ENCODE data around the gene ICAM2.

The ICAM2 gene

DNA sequence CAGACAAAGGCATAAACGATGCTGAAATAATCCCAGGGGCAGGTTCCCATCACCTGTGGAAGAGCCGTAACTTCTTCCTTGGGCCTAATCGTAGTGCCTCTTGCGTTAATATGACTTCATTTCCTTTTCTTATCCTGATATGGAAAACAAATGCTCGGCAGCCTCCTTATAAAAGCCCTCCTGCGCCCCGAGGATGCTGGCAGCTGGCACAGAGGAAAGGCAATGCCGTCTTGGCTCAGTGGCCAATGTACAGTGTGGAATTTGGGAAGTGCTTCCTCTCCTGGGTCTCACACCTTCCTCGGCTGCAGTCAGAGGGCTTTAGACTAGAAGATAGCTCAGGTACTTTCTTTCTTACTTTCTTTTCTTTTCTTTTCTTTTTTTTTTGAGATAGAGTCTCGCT is 51.2 kb downstream of the ICAM2 start:
- no peak for TF ChIP-seq EZH2phosphoT487 (IDR thresholded peaks at IDR 0.05; ENCODE audit: low read length)
- TF ChIP-seq, protein P1, sequence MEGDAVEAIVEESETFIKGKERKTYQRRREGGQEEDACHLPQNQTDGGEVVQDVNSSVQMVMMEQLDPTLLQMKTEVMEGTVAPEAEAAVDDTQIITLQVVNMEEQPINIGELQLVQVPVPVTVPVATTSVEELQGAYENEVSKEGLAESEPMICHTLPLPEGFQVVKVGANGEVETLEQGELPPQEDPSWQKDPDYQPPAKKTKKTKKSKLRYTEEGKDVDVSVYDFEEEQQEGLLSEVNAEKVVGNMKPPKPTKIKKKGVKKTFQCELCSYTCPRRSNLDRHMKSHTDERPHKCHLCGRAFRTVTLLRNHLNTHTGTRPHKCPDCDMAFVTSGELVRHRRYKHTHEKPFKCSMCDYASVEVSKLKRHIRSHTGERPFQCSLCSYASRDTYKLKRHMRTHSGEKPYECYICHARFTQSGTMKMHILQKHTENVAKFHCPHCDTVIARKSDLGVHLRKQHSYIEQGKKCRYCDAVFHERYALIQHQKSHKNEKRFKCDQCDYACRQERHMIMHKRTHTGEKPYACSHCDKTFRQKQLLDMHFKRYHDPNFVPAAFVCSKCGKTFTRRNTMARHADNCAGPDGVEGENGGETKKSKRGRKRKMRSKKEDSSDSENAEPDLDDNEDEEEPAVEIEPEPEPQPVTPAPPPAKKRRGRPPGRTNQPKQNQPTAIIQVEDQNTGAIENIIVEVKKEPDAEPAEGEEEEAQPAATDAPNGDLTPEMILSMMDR (IDR thresholded peaks at IDR 0.05; ENCODE audit: low read length), result no peak
- no peak for TF ChIP-seq EZH2 (optimal IDR thresholded peaks at IDR 0.05; ENCODE audit: low read depth, low read length)
- no peak for DNase-seq
- no peaks in the 10 kb centered on the region for H3K9me2 ChIP-seq (replicated peaks; ENCODE audit: insufficient read depth, low read length)
- H3K4me3 ChIP-seq (ENCODE audit: low read length), result no peak overlapping the region
- no peak overlapping the region for H3K27ac ChIP-seq (ENCODE audit: low read length)
- no peaks in the 10 kb centered on the region for H4K20me1 ChIP-seq (ENCODE audit: insufficient read depth, low read length)
- H3K27me3 ChIP-seq (replicated peaks; ENCODE audit: insufficient read depth, low read length), result no peaks in the 10 kb centered on the region; the same call in 1 of the 2 replicates
- H3K36me3 ChIP-seq (replicated peaks; ENCODE audit: insufficient read depth, low read length), result no peaks in the 10 kb centered on the region
- no peaks in the 10 kb centered on the region for H3K9me3 ChIP-seq (replicated peaks; ENCODE audit: insufficient read depth, low read length)
- no peaks in the 10 kb centered on the region for H3K79me2 ChIP-seq (ENCODE audit: low read length)
- H3F3A ChIP-seq (ENCODE audit: insufficient read depth, low read length), result no peaks in the 10 kb centered on the region
- H2AFZ ChIP-seq (ENCODE audit: low read length), result no peak overlapping the region
- H3K9ac ChIP-seq (ENCODE audit: low read length), result no peak overlapping the region
- no peak overlapping the region for H3K4me2 ChIP-seq (ENCODE audit: low read depth, low read length)
- H3K4me1 ChIP-seq (ENCODE audit: low read length), result no peaks in the 10 kb centered on the region

DNA sequence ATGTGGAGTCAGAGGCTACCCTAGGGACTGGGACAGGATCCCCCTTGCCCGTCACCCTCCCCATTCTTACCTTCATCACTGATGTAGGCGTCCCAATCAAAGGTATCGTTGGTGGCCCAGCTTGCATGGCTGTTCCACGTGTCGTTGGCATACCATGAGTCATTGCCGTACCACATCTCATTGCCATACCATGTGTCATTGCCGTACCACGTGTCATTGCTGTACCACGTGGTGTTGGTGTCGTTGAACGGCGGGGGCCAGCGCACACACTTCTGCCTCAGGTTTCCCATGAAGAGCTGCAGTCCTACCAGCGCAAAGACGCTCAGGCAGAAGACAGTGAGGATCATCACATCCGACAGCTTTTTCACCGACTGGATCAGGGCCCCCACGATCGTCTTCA is 52.5 kb downstream of the ICAM2 start:
- H2AFZ ChIP-seq (ENCODE audit: low read length), result no peak overlapping the region
- DNase-seq, result no peak
- no peaks in the 10 kb centered on the region for H3K9me2 ChIP-seq (replicated peaks; ENCODE audit: insufficient read depth, low read length)
- H3K79me2 ChIP-seq (ENCODE audit: low read length), result no peaks in the 10 kb centered on the region
- H3K4me1 ChIP-seq (ENCODE audit: low read length), result no peaks in the 10 kb centered on the region
- H3K4me3 ChIP-seq (ENCODE audit: low read length), result no peak overlapping the region
- no peaks in the 10 kb centered on the region for H4K20me1 ChIP-seq (ENCODE audit: insufficient read depth, low read length)
- no peak overlapping the region for H3K9ac ChIP-seq (ENCODE audit: low read length)
- no peaks in the 10 kb centered on the region for H3F3A ChIP-seq (ENCODE audit: insufficient read depth, low read length)
- H3K36me3 ChIP-seq (replicated peaks; ENCODE audit: insufficient read depth, low read length), result no peaks in the 10 kb centered on the region
- TF ChIP-seq EZH2 (optimal IDR thresholded peaks at IDR 0.05; ENCODE audit: low read depth, low read length) (no peak), EZH2phosphoT487 (IDR thresholded peaks at IDR 0.05; ENCODE audit: low read length) (no peak)
- TF ChIP-seq, protein P1 (IDR thresholded peaks at IDR 0.05; ENCODE audit: low read length), result no peak
- H3K27me3 ChIP-seq (replicated peaks; ENCODE audit: insufficient read depth, low read length), result no peaks in the 10 kb centered on the region; the same call in 1 of the 2 replicates
- H3K27ac ChIP-seq (ENCODE audit: low read length), result no peak overlapping the region
- no peak overlapping the region for H3K4me2 ChIP-seq (ENCODE audit: low read depth, low read length)
- no peaks in the 10 kb centered on the region for H3K9me3 ChIP-seq (replicated peaks; ENCODE audit: insufficient read depth, low read length)

DNA sequence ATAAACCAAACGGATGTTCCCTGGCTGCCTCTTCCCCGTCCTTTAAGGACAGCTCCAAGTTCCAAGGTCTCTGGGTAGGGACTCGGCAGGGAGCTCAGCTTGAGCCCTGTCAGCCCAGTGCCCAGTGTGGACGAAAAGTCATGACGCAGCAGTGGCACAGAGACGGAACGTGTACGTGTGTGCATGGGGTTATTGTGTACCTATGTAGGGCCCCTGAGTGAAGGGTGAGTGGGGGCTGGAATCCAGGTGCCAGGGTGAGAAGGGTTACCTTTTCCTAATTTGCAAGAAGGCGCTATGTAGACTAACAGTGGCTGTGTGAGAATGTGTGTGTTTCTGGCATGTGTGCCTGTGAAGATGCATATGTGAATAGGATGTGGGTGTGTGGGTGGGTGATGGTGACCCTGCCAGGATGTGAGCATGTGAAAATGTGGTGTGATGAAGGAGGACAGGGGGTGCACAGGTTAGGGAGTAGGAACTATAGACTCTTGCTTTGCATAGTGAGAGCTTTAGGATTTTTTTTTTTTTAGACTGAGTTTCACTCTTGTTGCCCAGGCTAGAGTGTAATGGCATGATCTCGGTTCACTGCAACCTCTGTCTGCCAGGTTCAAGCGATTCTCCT is 53.7 kb downstream of the ICAM2 start:
- no peaks in the 10 kb centered on the region for H3K36me3 ChIP-seq (replicated peaks; ENCODE audit: insufficient read depth, low read length)
- H3K9me3 ChIP-seq (replicated peaks; ENCODE audit: insufficient read depth, low read length), result no peaks in the 10 kb centered on the region
- H3K27ac ChIP-seq (ENCODE audit: low read length), result no peak overlapping the region
- TF ChIP-seq, protein P1 (IDR thresholded peaks at IDR 0.05; ENCODE audit: low read length), result no peak
- TF ChIP-seq EZH2 (optimal IDR thresholded peaks at IDR 0.05; ENCODE audit: low read depth, low read length), result no peak
- TF ChIP-seq EZH2phosphoT487 (IDR thresholded peaks at IDR 0.05; ENCODE audit: low read length), result no peak
- no peak overlapping the region for H2AFZ ChIP-seq (ENCODE audit: low read length)
- no peaks in the 10 kb centered on the region for H4K20me1 ChIP-seq (ENCODE audit: insufficient read depth, low read length)
- no peaks in the 10 kb centered on the region for H3K4me1 ChIP-seq (ENCODE audit: low read length)
- no peak overlapping the region for H3K4me2 ChIP-seq (ENCODE audit: low read depth, low read length)
- no peaks in the 10 kb centered on the region; the same call in 1 of the 2 replicates for H3K27me3 ChIP-seq (replicated peaks; ENCODE audit: insufficient read depth, low read length)
- peaks cover 6% of the 10 kb centered on the region; the same call in 1 of the 2 replicates for H3F3A ChIP-seq (ENCODE audit: insufficient read depth, low read length)
- no peak overlapping the region for H3K4me3 ChIP-seq (ENCODE audit: low read length)
- H3K79me2 ChIP-seq (ENCODE audit: low read length), result no peaks in the 10 kb centered on the region
- no peak for DNase-seq
- H3K9ac ChIP-seq (ENCODE audit: low read length), result no peak overlapping the region
- no peaks in the 10 kb centered on the region for H3K9me2 ChIP-seq (replicated peaks; ENCODE audit: insufficient read depth, low read length)
